SH-SY5Y (cell line): ENCODE results near the gene FASTKD3.

ENCODE experiments used
- GATA2 ChIP-seq: IDR thresholded peaks from 2 replicates; pipeline ENCODE4 v1.6.1; 2011; ENCODE audit warnings: mild to moderate bottlenecking, low read depth, low read length
- GATA3 ChIP-seq: IDR thresholded peaks from 2 replicates; pipeline ENCODE4 v1.6.1; 2011; ENCODE audit warnings: low read depth, mild to moderate bottlenecking, low read length, moderate library complexity

- TF ChIP-seq GATA2 (no peak), GATA3 (no peak)
These were observed 12.3 kb upstream of the FASTKD3 start for GRCh38 chr5:7881091-7881490.
